Gastroesophageal sphincter (tissue), 3 donors: ENCODE measurements around the gene KCP.

Experiments
- CTCF ChIP-seq, 4 experiments: fragments of 200-600 bp in 2 of 4; fragments of 450-650 bp in 2 of 4; sonication (generic) in 1 of 4; IDR thresholded peaks; one replicate each; pipeline ENCODE4 v1.5.1; 2017 to 2019; ENCODE audit warnings: antibody characterized with exemption in 4 of 4, mild to moderate bottlenecking in 2 of 4, moderate library complexity in 2 of 4
- POLR2A ChIP-seq, 2 donors: fragments of 450-650 bp; IDR thresholded peaks; one replicate each; pipeline ENCODE4 v1.6.1; 2017; ENCODE audit warnings: antibody characterized with exemption in 2 of 2, mild to moderate bottlenecking in 2 of 2, moderate library complexity in 1 of 2

DNA sequence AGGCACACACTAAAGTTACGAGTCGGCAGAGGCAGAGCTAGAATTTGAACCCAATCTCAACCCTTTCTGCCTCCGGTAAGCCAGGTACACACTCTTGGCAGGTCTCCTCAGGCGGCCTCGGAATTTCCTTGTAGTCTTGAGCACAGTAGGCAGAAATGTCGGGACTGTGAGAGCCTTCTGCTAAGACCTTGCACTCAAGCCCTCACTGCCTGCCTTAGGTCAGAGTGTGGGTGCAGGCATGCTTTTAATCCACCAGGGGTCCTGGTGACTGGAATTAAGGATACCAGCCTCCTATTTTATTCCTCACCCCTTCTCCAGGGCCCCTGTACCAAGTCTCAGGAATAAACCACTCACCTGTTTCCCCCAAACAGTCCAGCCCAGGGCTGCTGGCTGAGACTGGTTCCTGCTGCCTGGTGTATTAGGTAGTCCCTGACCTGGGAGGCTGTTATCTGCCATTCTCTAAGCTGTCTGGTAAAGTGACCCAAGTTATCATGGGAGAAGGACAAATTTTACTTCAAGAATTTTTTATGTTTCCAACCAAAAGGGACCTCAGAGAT is 47.0 kb downstream of the KCP start:
- TF ChIP-seq CTCF (IDR thresholded peaks at IDR 0.05) (peak in 3 of 4 experiments; percentile 43 to 57 (median 52)), POLR2A (IDR thresholded peaks at IDR 0.05) (no peak)
